Dedifferentiated amniotic fluid mesenchymal stem cell (primary cell): ENCODE data around the gene GSC.
"Not testable (repeated sequence)": the region's sequence is repeated elsewhere in the genome, so short reads cannot be mapped to it uniquely, and the experiment has no call there.

Experiments
- DNase-seq: peaks from one replicate; pipeline ENCODE4 v3.0.0-alpha.2; 2016; ENCODE audit errors: extremely low spot score

Gene GSC

DNA sequence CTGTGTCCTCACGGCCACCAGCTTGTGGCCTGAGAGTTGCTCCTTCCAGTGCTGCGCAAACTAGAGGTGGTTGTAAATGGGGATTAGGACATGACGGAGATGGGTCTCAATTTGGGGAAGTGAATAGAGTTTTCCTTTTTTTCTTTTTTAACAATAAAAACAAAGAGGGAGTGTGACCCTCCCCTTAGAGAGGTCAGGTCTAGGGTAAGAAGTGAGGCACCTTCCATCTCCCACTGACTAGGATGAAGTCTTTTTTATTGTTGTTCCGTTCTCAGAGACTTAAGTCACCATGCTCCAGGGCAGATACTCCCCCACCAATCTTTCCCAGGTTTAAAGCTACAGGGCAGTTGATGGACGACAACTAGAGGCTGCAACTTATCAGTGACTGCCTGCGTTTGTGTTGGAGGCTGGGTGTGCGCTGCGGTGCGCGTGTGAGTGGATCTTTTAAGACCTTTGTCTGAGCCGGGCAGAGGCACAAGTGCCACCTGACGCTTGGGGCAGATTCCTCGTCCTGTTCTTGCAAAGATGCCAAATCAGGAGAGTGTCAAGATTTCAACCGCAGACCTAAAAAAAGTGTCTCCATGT is 2.1 kb upstream of the GSC start:
- no peak for DNase-seq

DNA sequence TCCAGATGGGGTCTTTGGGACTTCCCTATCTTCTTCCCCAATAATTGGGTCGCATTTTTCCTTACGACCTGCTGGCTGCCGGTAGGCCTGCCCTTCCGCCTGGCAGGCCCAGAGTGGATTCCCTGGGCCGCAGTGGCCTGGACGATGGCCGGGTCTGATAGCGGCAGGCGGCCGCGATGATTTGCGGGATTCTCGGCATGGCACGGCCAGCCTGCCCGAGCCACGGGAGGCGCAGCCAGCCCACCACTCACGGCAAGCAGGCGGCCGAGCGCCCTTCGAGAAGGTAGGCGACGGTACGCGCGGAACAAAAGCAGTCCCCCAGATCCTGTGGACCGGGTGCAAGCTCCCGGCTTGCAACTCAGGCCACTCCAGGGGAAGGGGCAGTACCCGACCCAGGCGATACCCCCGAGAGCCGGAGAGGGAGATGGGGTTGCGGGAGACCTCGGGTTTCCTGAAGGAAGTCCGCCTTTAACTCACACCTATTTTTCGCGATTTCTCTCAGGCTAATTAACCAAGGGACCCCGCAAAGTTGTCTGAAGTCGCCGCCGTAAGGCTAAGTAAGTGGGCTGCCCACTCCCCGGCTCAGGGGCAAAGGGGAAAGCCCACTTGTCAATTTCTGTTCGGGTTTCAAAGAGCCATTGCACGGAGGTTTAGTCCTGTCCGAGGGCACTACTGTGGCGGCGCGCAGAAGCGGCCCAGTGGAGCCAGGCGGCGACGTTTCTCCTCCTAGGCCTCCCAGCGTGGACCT is 1.4 kb upstream of the GSC start:
- no peak for DNase-seq

DNA sequence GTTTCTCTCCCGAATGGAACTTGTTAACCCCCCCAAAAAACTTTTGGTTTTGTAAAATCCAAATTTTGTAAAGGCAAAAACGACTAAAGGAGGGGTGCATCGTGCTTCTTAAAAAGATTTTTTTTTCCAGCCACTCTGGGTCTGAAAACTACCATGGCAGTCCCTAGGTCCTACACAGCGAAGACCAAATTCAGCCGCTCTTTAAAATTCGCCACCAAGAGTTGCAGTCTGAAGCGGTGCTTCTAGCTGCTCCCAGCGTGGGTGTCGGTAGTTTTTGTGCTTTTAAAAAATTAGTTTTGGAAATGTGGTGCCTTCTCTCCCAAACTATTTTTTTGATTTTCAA is 873 bp upstream of the GSC start:
- DNase-seq: no peak

DNA sequence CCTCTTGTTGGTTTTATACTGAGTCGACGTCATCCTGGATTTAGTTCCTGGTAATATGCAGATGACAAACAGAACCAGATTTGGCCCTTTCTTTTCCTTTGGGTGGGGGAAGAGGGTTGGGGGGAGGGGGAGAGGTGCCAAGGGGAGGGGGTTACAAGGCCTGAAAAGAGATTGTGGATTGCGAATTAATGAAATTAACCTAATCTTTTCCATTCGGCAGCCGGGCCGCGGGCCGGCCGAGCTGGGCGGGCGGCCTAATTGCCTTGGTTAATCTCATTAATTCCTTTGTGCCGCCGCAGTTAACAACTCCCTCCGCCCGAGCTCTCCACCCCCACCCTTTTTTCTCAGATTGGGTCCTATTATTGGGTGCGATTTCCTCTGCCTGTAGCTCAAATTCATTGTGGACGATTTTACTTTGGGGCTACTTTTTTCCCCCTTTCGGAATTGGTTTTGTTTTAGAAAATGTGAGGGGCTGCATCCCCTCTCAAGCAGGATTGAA is 387 bp upstream of the GSC start:
- DNase-seq: peak; percentile 66

DNA sequence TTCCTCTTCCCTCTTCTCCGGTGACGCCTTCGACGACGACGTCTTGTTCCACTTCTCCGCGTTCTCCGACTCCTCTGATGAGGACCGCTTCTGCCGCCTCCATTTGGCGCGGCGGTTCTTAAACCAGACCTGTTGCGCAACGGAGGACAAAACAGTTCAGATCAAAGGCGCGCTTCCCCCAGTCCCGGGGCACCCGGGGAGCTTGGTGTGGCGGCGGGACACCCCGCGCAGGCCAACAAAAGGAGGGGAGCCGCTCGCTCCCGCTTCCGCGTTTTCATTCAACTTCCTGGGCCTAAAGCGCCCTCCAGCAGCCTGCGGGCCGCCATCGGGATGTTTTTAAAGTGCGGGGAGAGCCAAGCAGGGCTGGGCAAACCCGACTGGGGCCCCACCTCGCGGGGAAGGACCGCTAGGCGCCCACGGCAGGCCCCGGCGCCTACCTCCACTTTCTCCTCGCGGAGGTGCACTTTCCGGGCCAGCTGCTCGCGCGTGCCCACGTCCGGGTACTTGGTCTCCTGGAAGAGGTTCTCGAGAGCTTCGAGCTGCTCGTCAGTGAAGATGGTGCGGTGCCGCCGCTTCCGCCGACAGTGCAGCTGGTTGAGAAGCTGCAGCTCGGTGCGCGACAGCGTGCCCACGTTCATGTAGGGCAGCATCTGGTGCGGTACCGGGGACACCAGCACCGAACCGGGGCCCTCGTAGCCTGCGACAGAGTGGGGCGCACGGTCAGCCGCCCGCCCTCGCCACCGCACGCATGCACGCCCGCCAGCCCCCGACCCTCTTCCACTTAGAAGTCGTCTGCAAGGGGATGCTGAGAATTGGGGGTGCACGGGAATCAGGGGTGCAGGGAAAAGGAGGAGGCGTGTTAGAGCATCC is 1.2 kb downstream of the GSC start:
- DNase-seq: no peak

DNA sequence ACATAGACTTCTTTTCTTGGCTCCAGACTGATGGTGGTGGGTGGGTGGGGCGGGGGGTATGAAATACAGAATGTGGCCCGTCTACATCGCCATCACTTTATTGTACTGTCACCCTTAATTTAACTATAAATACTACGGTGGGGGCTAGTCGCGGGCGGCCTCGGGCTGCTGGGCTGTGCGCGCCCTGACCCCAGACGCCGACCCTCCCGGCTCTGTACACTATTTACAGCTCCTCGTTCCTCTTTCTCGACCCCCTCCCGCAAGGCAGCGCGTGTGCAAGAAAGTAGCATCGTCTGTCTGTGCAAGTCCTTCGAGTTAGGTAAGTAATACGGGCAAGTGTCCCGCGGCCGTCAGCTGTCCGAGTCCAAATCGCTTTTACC is 1.8 kb downstream of the GSC start:
- no peak for DNase-seq

DNA sequence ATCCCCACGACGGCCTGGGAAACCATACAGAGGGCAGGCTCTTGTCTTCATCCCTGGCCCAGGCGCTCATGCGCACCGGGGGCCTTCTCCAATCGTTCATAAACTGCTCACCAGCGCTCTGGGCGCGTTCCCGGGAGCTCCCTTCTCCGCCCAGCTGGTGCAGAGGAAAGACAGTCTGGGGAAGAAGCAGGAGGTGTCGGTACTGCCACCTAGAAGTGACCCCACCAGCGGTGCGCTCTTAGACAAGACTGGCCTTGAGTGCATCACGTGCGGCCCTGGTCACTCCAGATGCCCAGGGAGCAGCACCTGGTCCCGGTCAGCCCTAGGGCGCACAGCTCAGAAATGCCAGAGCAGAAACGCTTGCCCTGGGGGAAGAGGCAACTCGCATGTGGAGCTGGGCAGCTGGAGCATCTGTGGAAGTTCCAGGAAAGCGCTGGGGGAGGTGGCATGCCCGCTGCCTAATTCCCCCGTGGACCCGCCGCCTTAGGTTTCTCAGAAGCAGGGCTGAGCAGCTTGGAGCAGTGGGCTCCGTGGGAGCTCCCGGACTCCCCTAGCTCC is 2.5 kb downstream of the GSC start:
- no peak for DNase-seq

DNA sequence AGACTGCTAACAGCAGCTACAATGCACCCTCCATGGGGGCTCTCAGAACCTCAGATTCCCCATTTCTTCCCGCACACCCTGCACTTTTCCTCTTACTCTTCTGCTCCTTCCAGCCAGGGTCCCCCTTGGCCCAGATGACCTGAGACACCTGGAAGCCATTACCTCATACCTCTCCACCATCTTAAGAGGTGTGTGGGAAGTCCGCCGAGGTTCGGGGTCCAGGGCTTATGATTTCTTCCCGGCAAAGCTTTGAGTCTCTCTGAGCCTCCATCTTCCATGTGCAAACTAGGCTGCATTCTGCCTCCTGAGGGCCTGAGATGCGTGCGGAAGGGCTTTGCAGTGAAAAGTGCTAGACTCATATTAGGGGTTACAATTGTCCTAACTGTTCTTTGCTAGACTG is 5.3 kb downstream of the GSC start:
- no peak for DNase-seq

DNA sequence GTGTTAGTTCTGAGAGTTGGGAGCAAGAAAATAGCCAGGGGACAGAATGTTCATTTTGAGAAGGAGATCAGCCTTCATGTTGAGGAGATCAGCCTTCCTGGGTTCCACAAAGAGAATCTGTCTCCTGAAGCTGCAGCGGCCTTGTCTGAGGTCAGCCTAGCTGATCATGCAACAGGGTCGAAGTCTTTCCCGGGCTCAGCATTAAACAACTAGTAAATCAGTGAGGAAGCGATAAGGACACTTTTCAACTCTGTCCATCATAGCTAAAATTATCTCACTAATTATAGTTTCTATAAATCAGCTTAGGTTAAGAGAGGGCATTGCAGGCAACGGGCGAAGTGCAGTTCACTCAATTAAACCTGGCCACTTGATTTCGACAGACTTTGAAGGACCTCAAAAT is 7.5 kb downstream of the GSC start:
- no peak for DNase-seq

DNA sequence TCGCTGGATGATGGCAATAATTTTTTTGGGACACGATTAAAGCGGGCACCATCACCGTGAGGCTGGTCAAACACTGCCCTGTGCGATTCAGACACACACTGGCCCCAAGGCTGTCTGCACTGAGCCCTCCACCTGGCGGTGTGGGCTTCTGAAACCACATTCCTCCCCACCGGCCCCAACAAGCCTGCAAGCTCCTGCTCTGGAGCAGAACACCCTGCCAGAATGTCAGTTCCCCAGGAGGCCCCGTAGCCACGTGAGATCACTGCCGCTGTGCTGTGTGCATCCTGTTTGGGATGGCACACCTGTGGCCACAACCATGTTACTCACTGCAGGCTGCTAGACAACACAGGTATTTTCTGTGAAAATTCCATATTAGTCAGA is 7.9 kb downstream of the GSC start:
- DNase-seq: no peak

DNA sequence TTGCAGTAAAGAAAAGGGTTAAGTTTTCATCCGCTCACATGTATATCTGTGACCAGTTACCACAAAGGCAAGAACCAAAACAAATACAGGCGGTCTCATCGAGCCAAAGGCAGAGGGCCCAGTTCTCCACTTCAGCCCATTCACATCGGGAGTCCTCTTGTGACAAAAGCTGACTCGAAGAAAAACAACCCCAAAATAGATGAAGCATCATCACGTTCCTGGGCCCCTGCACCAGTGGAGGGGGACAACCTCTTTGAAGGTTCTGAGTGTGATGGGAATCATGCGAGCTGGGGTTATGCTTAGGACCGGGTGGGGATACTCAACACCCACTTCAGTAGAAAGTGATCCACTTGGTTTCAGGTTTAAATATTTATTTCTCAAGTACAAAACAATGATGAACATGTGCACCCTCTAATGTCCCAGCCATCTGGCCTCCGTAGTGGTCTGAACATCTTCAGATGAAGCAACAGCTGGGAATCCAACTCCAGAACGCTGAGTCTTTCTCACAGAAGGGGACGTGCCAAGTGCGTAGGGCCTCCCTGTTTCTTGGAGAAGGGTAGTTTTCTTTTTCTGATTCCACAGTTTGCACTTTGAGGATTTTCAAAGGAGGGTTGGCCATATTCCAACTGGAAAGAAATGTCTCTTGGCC is 8.4 kb downstream of the GSC start:
- DNase-seq: no peak

DNA sequence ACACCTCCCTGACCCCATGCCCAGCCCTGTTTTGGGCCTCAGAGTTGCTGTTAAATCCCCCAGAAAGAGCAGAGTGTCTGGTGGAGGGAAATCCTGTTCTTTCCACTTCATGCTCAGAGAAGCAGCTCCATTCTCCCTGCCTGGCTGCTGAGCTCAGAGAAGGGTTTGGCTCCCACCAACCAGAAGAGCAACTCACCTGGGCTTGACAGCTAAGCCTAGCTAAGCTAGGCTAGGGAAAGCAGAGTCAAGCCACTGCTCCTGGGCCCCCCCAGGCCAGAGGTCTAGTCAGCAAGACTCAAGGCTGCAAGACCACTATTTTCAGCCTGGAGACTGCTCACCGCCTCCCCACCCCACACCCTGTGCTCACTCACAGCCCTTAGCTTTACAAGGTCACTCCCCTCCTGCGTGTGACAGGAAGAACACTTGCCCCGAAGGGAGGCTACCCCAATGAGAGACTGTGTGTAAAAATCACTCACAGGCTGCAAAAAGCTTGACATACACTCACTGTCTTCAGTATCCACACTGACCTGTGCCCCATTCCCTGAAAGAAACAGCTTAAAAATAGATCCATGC is 13.5 kb downstream of the GSC start:
- no peak for DNase-seq

DNA sequence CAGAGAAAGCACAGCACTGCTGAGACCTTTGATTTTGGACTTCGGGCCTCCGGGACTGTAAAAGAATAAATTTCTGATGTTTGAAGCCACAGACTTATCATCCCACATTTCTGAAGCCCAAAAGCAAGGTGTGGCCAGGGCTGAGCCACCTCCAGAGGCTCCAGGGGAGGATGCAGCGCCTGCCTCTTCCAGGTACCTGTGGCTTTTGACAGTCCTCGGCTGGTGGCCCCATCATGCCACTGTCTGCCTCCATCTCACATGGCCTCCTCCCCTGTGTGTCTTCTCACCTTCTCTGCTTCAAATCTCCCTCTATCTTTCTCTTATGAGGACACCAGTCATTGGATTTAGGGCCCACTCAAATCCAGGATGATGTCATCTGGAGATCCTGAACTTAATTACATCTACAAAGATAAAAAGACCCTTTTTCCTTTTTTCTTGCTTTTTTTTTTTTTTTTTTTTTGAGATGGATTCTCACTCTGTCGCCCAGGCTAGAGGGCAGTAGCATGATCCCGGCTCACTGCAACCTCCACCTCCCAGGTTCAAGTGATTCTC is 15.4 kb downstream of the GSC start:
- DNase-seq: no peak

DNA sequence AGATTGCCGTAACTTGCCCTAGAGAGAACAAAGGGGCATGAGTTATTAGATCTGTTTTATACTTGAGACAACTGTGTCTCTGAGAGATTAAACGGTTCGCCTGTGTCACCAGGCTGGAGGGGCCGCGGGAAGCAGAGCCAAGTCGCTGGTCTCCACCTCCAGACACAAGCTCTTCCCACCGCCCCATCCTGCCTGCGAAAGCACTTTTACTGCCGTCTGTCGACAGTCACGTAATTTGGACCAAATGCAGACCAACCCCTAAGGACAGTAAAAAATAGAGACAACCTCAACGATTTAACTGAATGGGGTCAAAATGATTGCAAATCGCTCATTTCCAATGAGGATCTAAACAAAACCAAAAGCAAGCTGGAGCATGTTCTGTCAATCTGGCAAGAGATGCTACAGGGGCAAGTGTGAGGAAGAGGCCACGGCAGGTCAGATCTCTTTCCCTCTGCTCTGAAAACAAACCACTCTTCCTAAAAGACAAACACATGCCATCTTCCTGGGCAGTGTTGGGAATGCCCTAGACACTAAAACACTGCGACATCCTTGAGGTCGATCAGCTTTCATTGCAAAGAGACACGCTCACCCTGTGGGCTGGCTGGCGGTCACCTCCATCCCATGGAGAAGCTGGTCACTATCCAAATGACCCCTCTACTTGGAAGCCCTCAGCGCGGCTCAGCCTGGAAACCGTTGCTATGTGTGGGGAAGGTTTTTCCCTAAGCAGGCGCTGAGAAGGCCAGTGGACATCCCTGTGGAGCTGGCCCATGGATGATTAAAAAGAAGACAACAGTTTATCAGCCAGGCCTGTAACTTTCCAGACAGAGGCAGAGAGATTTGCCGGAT is 17.1 kb downstream of the GSC start:
- no peak for DNase-seq

DNA sequence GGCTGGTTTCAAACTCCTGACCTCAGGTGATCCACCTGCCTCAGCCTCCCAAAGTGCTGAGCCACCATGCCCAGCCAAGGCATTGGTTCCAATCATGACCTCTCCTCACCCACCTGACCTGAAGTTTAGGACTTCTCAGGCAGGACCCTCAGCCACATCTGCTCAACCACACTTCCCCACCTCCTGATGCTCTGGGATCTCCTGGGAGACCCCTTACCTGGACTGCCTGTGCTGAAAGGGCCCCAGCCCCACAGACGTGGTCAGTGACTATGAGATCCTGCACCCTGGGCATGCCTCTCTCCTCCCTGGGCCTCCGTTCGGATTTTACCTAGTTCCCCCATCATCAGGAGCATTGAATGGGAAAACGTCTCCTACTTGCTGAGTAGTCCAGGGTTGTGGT is 18.0 kb downstream of the GSC start:
- DNase-seq: no peak

DNA sequence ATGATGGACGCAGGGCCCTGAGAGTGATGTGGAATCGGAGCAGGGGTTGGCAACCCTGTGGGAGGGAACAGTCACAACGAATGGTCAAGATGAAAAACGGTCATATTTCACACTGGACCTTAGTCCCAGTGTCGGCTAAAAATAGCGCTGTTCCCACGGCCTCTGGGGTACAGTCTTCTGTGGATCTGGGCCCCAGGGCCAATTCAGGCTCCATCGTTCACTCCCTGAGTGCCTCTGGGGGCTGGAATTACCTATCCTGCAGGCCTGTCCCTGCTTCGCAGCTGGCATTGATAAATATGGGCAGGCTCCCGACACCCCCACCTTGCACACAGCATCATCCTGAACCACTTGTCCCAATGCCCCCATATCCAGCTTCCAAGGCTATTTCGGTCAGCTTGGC is 18.6 kb downstream of the GSC start:
- DNase-seq: no peak

DNA sequence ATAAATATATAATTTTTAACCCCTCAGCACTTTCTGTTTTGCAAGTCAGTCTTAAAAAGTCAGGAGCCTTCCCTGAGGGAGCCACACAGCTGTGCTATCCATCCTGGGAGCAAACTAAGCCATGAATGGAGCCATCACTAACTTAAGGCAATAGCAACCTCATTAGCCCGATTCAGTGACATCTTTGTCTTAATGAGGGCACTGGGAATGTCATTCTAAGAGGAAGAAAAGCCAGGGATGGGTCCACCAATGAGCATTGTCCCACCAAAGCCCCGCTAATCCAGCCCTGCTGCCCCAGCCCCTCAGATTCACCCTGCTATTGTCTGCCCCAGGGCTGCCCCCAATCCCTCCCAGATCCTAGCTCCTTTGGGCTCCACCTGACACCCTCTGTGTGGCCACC is 19.5 kb downstream of the GSC start:
- no peak for DNase-seq

DNA sequence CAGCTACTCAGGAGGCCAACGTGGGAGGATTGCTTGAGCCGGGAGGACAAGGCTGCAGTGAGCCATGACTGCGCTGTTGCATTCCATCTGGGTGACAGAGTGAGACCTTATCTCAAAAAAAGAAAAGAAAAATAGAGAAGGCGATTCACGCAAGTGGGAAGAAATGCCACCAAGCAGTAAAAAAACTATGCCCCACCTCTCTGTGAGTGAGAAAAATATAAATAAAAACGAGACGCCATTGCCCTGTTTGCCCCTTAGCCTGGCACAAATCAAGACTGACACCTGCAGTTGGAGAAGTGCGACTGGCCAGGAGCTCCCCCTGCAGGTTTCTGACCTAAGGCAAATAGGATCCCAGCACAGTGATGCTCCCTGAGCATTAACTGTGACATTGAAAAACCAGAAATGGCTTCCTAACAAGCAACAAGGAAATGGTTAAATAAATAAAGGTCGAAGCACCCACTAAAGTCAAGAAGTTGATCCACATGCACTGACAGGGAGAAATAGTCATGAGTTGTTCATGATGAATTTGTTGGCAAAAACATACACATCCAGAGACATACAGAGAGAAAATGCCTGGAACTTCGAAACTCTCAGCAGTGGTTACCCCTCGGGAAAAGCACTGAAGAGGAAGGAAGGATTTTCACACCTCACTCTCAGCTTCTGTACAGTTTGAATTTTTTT is 21.1 kb downstream of the GSC start:
- DNase-seq: no peak

DNA sequence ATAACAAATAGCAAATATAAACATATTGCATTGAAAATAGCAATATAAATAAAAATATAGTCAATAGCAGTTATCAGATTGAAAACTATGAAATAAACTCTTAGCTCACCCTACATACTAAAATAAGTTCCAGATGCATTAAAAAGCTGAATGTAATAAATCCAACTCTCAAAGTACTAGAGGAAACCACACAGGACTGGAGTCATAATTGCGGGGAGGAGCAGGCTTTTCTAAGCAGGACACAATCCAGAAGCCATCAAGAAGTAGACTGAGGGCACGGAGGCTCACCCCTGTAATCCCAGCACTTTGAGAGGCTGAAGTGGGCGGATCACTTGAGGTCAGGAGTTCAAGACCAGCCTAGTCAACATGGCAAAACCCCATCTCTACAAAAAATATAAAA is 22.2 kb downstream of the GSC start:
- no peak for DNase-seq

DNA sequence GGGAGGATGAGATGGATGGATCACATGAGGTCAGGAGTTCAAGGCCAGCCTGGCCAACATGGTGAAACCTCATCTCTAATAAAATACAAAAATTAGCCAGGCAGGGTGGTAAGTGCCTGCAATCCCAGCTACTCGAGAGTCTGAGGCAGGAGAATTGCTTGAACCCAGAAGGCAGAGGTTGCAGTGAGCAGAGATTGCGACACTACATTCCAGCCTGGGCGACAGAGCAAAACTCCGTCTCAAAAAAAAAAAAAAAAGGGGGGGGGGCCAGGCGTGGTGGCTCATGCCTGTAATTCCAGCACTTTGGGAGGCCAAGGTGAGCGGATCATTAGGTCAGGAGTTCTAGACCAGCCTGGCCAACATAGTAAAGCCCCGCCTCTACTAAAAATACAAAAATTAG is 22.8 kb downstream of the GSC start:
- not testable (repeated sequence) for DNase-seq
